Gastrocnemius medialis (tissue), 4 donors: ENCODE data around the gene VCX3A. TPM values are rescaled to one million over a fixed set of nuclear protein-coding genes. Genes with fewer than 3 reads are reported as not detected.

Source experiments
- ATAC-seq, 2 donors: fragments of 150-250 bp; one replicate each; pipeline ENCODE4 v1.9.1; 2016
- DNase-seq, 2 donors: peaks; one replicate each; pipeline ENCODE4 v3.0.0-alpha.2; 2019
- H3K27ac ChIP-seq, 4 donors: fragments of 200-600 bp; sonication (generic); 1 replicate in 1 of 4; 2 replicates in 3 of 4; pipeline ENCODE4 v1.5.1; 2016 to 2018; ENCODE audit warnings: mild to moderate bottlenecking in 2 of 4, moderate library complexity in 1 of 4
- H3K27me3 ChIP-seq, 3 donors: fragments of 200-600 bp; sonication (generic) in 2 of 3; 1 replicate in 1 of 3; 2 replicates in 2 of 3; pipeline versions ENCODE4 v1.5.1 to v1.6.0; 2016 to 2019; ENCODE audit warnings: mild to moderate bottlenecking in 1 of 3, moderate library complexity in 1 of 3
- H3K36me3 ChIP-seq, 2 donors: fragments of 200-600 bp; sonication (generic) in 1 of 2; one replicate each; pipeline ENCODE4 v1.5.1; 2017 to 2018
- H3K4me1 ChIP-seq, 2 donors: fragments of 200-600 bp; sonication (generic) in 1 of 2; one replicate each; pipeline ENCODE4 v1.5.1; 2016 to 2017; ENCODE audit warnings: mild to moderate bottlenecking in 2 of 2
- H3K4me3 ChIP-seq, 4 donors: fragments of 200-600 bp; sonication (generic) in 3 of 4; 1 replicate in 1 of 4; 2 replicates in 3 of 4; pipeline ENCODE4 v1.5.1; 2016 to 2019; ENCODE audit warnings: mild to moderate bottlenecking in 2 of 4
- H3K9me3 ChIP-seq, 3 donors: fragments of 200-600 bp; sonication (generic) in 2 of 3; 1 replicate in 1 of 3; 2 replicates in 2 of 3; pipeline ENCODE4 v1.5.1; 2016 to 2019
- CTCF ChIP-seq, 5 experiments: fragments of 450-650 bp in 3 of 5; fragments of 200-600 bp in 2 of 5; sonication (generic) in 2 of 5; IDR thresholded peaks in 4 of 5; conservative IDR thresholded peaks in 1 of 5; 1 replicate in 4 of 5; 2 replicates in 1 of 5; pipeline ENCODE4 v1.5.1; 2016 to 2019; ENCODE audit warnings: antibody characterized with exemption in 5 of 5, mild to moderate bottlenecking in 3 of 5, moderate library complexity in 3 of 5
- POLR2A ChIP-seq, 2 donors: fragments of 450-650 bp; IDR thresholded peaks; one replicate each; pipeline ENCODE4 v1.6.1; 2017; ENCODE audit warnings: antibody characterized with exemption in 2 of 2, mild to moderate bottlenecking in 2 of 2, moderate library complexity in 2 of 2
- in situ Hi-C, 4 donors: fragments of 200-750 bp; cut with MboI; loops; one replicate each; pipeline versions ENCODE4 v1.15.0 to v1.8.0; 2017; ENCODE audit warnings: low sequenced_read_pairs in 4 of 4
- intact Hi-C: fragments of 100-400 bp; cut with DNase I; formaldehyde crosslinking; loops from one replicate; pipeline ENCODE4 v1.15.1; 2023; ENCODE audit warnings: low total_unique reads
- total RNA-seq, 4 donors: library from RNA; depleted of rRNA; stranded (reverse); fragments of >200 nt; gene quantifications; one replicate each; pipeline versions ENCODE4 v1.1.0 to v1.2.3, GENCODE V29; 2016

VCX3A gene
- total RNA-seq, 4 donors from 2014 or later, result not detected

GRCh38 chrX:6505960-6506359, 29.0 kb downstream of the VCX3A start:
- intact Hi-C loops, result no loop called here

GRCh38 chrX:6500719-6501118, 34.2 kb downstream of the VCX3A start:
- ATAC-seq (no peak), DNase-seq (no peak)
- in situ Hi-C loops (no loop called here), intact Hi-C loops (no loop called here)
- Histone ChIP-seq H3K4me3 (no peak overlapping the region), H3K27me3 (no peaks in the 10 kb centered on the region), H3K27ac (no peak overlapping the region), H3K4me1 (no peaks in the 10 kb centered on the region), H3K9me3 (no peaks in the 10 kb centered on the region), H3K36me3 (no peaks in the 10 kb centered on the region)
- no peak for TF ChIP-seq POLR2A (IDR thresholded peaks at IDR 0.05)
- no peak for TF ChIP-seq CTCF (IDR thresholded peaks at IDR 0.05 in 4 of 5, conservative IDR thresholded peaks at IDR 0.05 in 1 of 5)

More at GRCh38 chrX:6505960-6506359, 29.0 kb downstream of the VCX3A start:
- H3K4me3 ChIP-seq, result no peak overlapping the region
- TF ChIP-seq CTCF (IDR thresholded peaks at IDR 0.05 in 4 of 5, conservative IDR thresholded peaks at IDR 0.05 in 1 of 5) (no peak), POLR2A (IDR thresholded peaks at IDR 0.05) (no peak)
- H3K9me3 ChIP-seq, result no peaks in the 10 kb centered on the region
- no peaks in the 10 kb centered on the region for H3K4me1 ChIP-seq
- no peak overlapping the region for H3K27ac ChIP-seq
- in situ Hi-C loops, result no loop called here
- no peaks in the 10 kb centered on the region for H3K27me3 ChIP-seq
- no peaks in the 10 kb centered on the region for H3K36me3 ChIP-seq
- ATAC-seq (no peak), DNase-seq (no peak)

- DNase-seq (no peak), ATAC-seq (no peak)
- H3K27ac ChIP-seq, result no peak overlapping the region
- in situ Hi-C loops (no loop called here), intact Hi-C loops (no loop called here)
- H3K27me3 ChIP-seq, result no peaks in the 10 kb centered on the region
- no peak overlapping the region for H3K4me3 ChIP-seq
- no peaks in the 10 kb centered on the region for H3K4me1 ChIP-seq
- TF ChIP-seq CTCF (IDR thresholded peaks at IDR 0.05 in 4 of 5, conservative IDR thresholded peaks at IDR 0.05 in 1 of 5) (no peak), POLR2A (IDR thresholded peaks at IDR 0.05) (no peak)
- no peaks in the 10 kb centered on the region for H3K9me3 ChIP-seq
- H3K36me3 ChIP-seq, result no peaks in the 10 kb centered on the region
Measured at GRCh38 chrX:6498324-6498723, 36.6 kb downstream of the VCX3A start.
